PFSK-1 (cell line): Measurements from ENCODE around the gene MAD1L1.

Source experiments
- FOXP2 ChIP-seq: optimal IDR thresholded peaks from 2 replicates; pipeline ENCODE3; 2011; ENCODE audit warnings: borderline replicate concordance, control low read depth, inconsistent platforms; ENCODE audit not compliant: insufficient read depth; ENCODE audit errors: extremely low read length, extremely low read depth
- POLR2AphosphoS5 ChIP-seq: IDR thresholded peaks from 2 replicates; pipeline ENCODE4 v1.6.1; 2012; ENCODE audit warnings: low read depth, mild to moderate bottlenecking, control low read depth, low read length, moderate library complexity
- SIN3A ChIP-seq: IDR thresholded peaks from 2 replicates; pipeline ENCODE4 v1.6.1; 2012; ENCODE audit warnings: mild to moderate bottlenecking, low read length, moderate library complexity, borderline replicate concordance; ENCODE audit not compliant: insufficient read depth
- TAF1 ChIP-seq: IDR thresholded peaks from 2 replicates; pipeline ENCODE4 v1.6.1; 2012; ENCODE audit warnings: low read length, control low read depth, borderline replicate concordance; ENCODE audit not compliant: insufficient read depth
- TF ChIP-seq, protein P1 (sequence below), 2 experiments: IDR thresholded peaks; 2 replicates each; pipeline versions ENCODE4 v1.6.1 to v1.8.0; 2011 to 2012; ENCODE audit warnings: low read depth in 2 of 2, low read length in 2 of 2, control low read depth in 1 of 2, inconsistent platforms in 1 of 2, mild to moderate bottlenecking in 1 of 2, moderate library complexity in 1 of 2; ENCODE audit not compliant: insufficient read depth in 1 of 2

DNA sequence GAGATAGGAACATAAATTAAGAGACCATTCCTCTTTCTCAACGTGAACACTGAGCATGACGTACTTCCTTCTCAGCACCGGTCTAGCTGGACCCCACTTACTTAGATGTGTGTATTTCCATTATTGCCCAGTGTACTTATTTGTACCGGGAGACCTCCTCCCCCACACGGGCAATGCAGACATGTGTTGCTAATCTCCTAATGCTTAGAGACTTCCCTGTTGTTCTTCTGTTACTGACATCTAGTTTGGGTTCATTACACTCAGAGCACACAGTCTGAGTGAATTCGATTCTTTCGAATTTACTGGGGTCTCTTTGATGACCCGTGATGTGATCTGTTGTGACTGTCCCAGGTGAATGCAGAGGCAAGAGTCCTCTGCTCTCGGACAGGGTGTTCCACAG lies 260.0 kb downstream of the MAD1L1 start:
- TF ChIP-seq POLR2AphosphoS5, result no peak
- no peak for TF ChIP-seq FOXP2
- TF ChIP-seq, protein P1, sequence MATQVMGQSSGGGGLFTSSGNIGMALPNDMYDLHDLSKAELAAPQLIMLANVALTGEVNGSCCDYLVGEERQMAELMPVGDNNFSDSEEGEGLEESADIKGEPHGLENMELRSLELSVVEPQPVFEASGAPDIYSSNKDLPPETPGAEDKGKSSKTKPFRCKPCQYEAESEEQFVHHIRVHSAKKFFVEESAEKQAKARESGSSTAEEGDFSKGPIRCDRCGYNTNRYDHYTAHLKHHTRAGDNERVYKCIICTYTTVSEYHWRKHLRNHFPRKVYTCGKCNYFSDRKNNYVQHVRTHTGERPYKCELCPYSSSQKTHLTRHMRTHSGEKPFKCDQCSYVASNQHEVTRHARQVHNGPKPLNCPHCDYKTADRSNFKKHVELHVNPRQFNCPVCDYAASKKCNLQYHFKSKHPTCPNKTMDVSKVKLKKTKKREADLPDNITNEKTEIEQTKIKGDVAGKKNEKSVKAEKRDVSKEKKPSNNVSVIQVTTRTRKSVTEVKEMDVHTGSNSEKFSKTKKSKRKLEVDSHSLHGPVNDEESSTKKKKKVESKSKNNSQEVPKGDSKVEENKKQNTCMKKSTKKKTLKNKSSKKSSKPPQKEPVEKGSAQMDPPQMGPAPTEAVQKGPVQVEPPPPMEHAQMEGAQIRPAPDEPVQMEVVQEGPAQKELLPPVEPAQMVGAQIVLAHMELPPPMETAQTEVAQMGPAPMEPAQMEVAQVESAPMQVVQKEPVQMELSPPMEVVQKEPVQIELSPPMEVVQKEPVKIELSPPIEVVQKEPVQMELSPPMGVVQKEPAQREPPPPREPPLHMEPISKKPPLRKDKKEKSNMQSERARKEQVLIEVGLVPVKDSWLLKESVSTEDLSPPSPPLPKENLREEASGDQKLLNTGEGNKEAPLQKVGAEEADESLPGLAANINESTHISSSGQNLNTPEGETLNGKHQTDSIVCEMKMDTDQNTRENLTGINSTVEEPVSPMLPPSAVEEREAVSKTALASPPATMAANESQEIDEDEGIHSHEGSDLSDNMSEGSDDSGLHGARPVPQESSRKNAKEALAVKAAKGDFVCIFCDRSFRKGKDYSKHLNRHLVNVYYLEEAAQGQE (IDR thresholded peaks at IDR 0.05; ENCODE audit: insufficient read depth in 1 of 2, low read depth in 2 of 2, low read length in 2 of 2), result no peak
- no peak for TF ChIP-seq SIN3A
- TF ChIP-seq TAF1, result no peak
